ENCODE measurements around the gene POMT2. TPM values are rescaled to one million over a fixed set of nuclear protein-coding genes. Genes with fewer than 3 reads are reported as not detected.
A peak's percentile ranks its signal among the peaks of the same experiment; 100 is the strongest.

The POMT2 gene
- total and polyA plus RNA-seq, 2 donors (not counting 1 experiment from before 2014, with no cell fraction given) = 9.6 to 11.0 TPM

DNA sequence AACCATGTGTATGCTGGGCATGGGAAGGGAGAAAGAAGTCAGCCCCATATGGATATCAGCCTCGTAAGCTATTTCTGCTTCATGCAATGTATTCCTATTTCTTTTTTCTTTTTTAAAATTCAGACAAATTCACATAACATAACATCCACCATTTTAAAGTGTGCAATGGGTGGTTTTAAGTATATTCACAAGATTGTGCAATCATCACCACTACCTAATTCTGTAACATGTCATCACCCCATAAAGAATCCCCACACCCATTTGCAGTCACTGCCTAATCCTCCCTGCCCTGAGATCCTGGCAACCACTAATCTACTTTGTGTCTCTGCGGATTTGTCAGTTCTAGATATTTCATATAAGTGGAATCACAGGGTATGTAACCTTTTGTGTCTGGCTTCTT, 9.5 kb downstream of the POMT2 start:
- TF ChIP-seq, protein P1, sequence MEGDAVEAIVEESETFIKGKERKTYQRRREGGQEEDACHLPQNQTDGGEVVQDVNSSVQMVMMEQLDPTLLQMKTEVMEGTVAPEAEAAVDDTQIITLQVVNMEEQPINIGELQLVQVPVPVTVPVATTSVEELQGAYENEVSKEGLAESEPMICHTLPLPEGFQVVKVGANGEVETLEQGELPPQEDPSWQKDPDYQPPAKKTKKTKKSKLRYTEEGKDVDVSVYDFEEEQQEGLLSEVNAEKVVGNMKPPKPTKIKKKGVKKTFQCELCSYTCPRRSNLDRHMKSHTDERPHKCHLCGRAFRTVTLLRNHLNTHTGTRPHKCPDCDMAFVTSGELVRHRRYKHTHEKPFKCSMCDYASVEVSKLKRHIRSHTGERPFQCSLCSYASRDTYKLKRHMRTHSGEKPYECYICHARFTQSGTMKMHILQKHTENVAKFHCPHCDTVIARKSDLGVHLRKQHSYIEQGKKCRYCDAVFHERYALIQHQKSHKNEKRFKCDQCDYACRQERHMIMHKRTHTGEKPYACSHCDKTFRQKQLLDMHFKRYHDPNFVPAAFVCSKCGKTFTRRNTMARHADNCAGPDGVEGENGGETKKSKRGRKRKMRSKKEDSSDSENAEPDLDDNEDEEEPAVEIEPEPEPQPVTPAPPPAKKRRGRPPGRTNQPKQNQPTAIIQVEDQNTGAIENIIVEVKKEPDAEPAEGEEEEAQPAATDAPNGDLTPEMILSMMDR (conservative IDR thresholded peaks at IDR 0.05 in 1 of 2, IDR thresholded peaks at IDR 0.05 in 1 of 2; ENCODE audit: low read depth in 1 of 2, low read length in 2 of 2) = no peak
- TF ChIP-seq EZH2 (IDR thresholded peaks at IDR 0.05; ENCODE audit: low read length, missing control alignments) = no peak
- H3K9me3 ChIP-seq (ENCODE audit: control insufficient read depth, insufficient read depth, low read depth, low read length) = no peaks in the 10 kb centered on the region
- no peak overlapping the region for H3K27ac ChIP-seq (ENCODE audit: insufficient read depth, low read length)
- no peak overlapping the region for H3K9ac ChIP-seq (ENCODE audit: insufficient read depth, low read length)
- no peak overlapping the region for H2AFZ ChIP-seq (ENCODE audit: low read length)
- no peaks in the 10 kb centered on the region for H4K20me1 ChIP-seq (ENCODE audit: control insufficient read depth, extremely low read depth, insufficient read depth, low read length)
- H3K4me2 ChIP-seq (ENCODE audit: extremely low read depth, insufficient read depth, low read length) = no peak overlapping the region
- peak in 1 of 2 donors; percentile 49 for DNase-seq (ENCODE audit: low read depth in 2 of 2)
- no peak overlapping the region for H3K4me3 ChIP-seq (replicated peaks in 1 of 4; ENCODE audit: control extremely low read depth in 1 of 4, insufficient read depth in 1 of 4, low read depth in 3 of 4, low read length in 4 of 4)
- peaks cover 5% of the 10 kb centered on the region for H3K4me1 ChIP-seq (ENCODE audit: control insufficient read depth, extremely low read depth, insufficient read depth, low read length)
- H3K36me3 ChIP-seq (ENCODE audit: control insufficient read depth, insufficient read depth, low read length) = no peaks in the 10 kb centered on the region
- H3K27me3 ChIP-seq (ENCODE audit: control insufficient read depth, insufficient read depth, low read length) = no peaks in the 10 kb centered on the region
- no peaks in the 10 kb centered on the region for H3K79me2 ChIP-seq (ENCODE audit: control insufficient read depth, insufficient read depth, low read length)

DNA sequence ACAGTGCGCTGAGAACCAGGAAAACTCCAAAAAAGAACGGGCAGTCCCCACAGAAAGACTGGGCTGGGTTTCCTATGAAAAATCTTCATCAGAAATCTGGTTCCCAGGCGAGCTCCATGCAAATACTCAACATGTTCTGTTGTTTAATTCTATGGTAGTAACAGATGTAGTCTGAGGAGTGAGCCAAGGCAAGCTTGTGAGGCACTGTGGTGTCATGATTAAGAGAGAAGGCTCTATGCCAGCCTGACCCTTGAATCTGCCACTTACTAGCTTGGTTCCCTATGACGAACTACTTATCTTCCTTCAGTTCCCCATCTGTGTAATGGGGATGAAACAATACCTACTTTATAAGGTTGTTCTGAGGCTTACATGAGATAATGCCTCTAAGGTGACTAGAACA, 10.7 kb downstream of the POMT2 start:
- TF ChIP-seq, protein P1 (conservative IDR thresholded peaks at IDR 0.05 in 1 of 2, IDR thresholded peaks at IDR 0.05 in 1 of 2; ENCODE audit: low read depth in 1 of 2, low read length in 2 of 2) = no peak
- no peak for TF ChIP-seq EZH2 (IDR thresholded peaks at IDR 0.05; ENCODE audit: low read length, missing control alignments)
- H3K4me2 ChIP-seq (ENCODE audit: extremely low read depth, insufficient read depth, low read length) = no peak overlapping the region
- no peaks in the 10 kb centered on the region for H3K27me3 ChIP-seq (ENCODE audit: control insufficient read depth, insufficient read depth, low read length)
- H4K20me1 ChIP-seq (ENCODE audit: control insufficient read depth, extremely low read depth, insufficient read depth, low read length) = no peaks in the 10 kb centered on the region
- no peak overlapping the region for H3K27ac ChIP-seq (ENCODE audit: insufficient read depth, low read length)
- no peak overlapping the region for H2AFZ ChIP-seq (ENCODE audit: low read length)
- no peak overlapping the region for H3K9ac ChIP-seq (ENCODE audit: insufficient read depth, low read length)
- no peaks in the 10 kb centered on the region for H3K79me2 ChIP-seq (ENCODE audit: control insufficient read depth, insufficient read depth, low read length)
- H3K36me3 ChIP-seq (ENCODE audit: control insufficient read depth, insufficient read depth, low read length) = no peaks in the 10 kb centered on the region
- H3K9me3 ChIP-seq (ENCODE audit: control insufficient read depth, insufficient read depth, low read depth, low read length) = no peaks in the 10 kb centered on the region
- no peak overlapping the region for H3K4me3 ChIP-seq (replicated peaks in 1 of 4; ENCODE audit: control extremely low read depth in 1 of 4, insufficient read depth in 1 of 4, low read depth in 3 of 4, low read length in 4 of 4)
- peak; percentile 31 to 42 for DNase-seq (ENCODE audit: low read depth in 2 of 2)
- H3K4me1 ChIP-seq (ENCODE audit: control insufficient read depth, extremely low read depth, insufficient read depth, low read length) = peaks cover 5% of the 10 kb centered on the region

DNA sequence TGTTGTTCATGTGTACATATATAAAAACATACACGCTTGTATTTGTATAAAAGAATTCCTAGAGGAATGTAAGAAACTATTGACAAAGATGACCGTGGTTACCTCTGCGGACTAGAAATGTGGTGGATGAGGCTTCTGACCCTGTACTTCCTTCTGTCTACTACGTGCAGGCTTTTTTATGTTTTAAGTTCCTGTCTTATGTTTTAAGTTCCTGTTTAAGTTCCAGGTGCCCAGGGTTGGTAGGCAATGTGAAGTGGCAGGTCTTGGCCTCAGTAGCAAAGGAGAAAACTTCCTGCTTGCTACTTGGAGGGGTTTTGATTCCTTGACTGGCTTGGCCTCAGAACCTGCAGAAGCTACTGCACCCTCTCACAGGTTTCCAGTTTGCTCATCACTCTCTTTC, 11.6 kb downstream of the POMT2 start:
- Histone ChIP-seq H3K4me3 (replicated peaks in 1 of 4; ENCODE audit: control extremely low read depth in 1 of 4, insufficient read depth in 1 of 4, low read depth in 3 of 4, low read length in 4 of 4) (no peak overlapping the region), H3K36me3 (ENCODE audit: control insufficient read depth, insufficient read depth, low read length) (no peaks in the 10 kb centered on the region), H3K79me2 (ENCODE audit: control insufficient read depth, insufficient read depth, low read length) (no peaks in the 10 kb centered on the region), H3K4me1 (ENCODE audit: control insufficient read depth, extremely low read depth, insufficient read depth, low read length) (peaks cover 7% of the 10 kb centered on the region), H3K9me3 (ENCODE audit: control insufficient read depth, insufficient read depth, low read depth, low read length) (no peaks in the 10 kb centered on the region), H3K27me3 (ENCODE audit: control insufficient read depth, insufficient read depth, low read length) (no peaks in the 10 kb centered on the region), H4K20me1 (ENCODE audit: control insufficient read depth, extremely low read depth, insufficient read depth, low read length) (no peaks in the 10 kb centered on the region), H3K9ac (ENCODE audit: insufficient read depth, low read length) (no peak overlapping the region), H3K4me2 (ENCODE audit: extremely low read depth, insufficient read depth, low read length) (no peak overlapping the region), H2AFZ (ENCODE audit: low read length) (no peak overlapping the region), H3K27ac (ENCODE audit: insufficient read depth, low read length) (no peak overlapping the region)
- DNase-seq (ENCODE audit: low read depth in 2 of 2) = no peak
- TF ChIP-seq EZH2 (IDR thresholded peaks at IDR 0.05; ENCODE audit: low read length, missing control alignments) = no peak
- TF ChIP-seq, protein P1 (conservative IDR thresholded peaks at IDR 0.05 in 1 of 2, IDR thresholded peaks at IDR 0.05 in 1 of 2; ENCODE audit: low read depth in 1 of 2, low read length in 2 of 2) = no peak
